Stomach (tissue), 4 donors: ENCODE data around the gene MED13L.

Experiments
- CTCF ChIP-seq, 7 experiments: fragments of 450-650 bp in 4 of 7; fragments of 200-600 bp in 3 of 7; sonication (generic) in 3 of 7; IDR thresholded peaks; one replicate each; pipeline ENCODE4 v1.5.1; 2016 to 2019; ENCODE audit warnings: antibody characterized with exemption in 7 of 7, control low read depth in 2 of 7, mild to moderate bottlenecking in 1 of 7
- EP300 ChIP-seq: sonication (generic); formaldehyde crosslinking; IDR thresholded peaks from one replicate; pipeline ENCODE4 v1.6.1; 2017; ENCODE audit warnings: antibody characterized with exemption
- POLR2A ChIP-seq, 4 donors: fragments of 450-650 bp; IDR thresholded peaks; one replicate each; pipeline ENCODE4 v1.6.1; 2016; ENCODE audit warnings: antibody characterized with exemption in 4 of 4, control low read depth in 2 of 4, mild to moderate bottlenecking in 1 of 4, moderate library complexity in 1 of 4
- POLR2AphosphoS5 ChIP-seq, 3 donors: sonication (generic); formaldehyde crosslinking; IDR thresholded peaks; one replicate each; pipeline ENCODE4 v1.6.1; 2016; ENCODE audit warnings: antibody characterized with exemption in 3 of 3

DNA sequence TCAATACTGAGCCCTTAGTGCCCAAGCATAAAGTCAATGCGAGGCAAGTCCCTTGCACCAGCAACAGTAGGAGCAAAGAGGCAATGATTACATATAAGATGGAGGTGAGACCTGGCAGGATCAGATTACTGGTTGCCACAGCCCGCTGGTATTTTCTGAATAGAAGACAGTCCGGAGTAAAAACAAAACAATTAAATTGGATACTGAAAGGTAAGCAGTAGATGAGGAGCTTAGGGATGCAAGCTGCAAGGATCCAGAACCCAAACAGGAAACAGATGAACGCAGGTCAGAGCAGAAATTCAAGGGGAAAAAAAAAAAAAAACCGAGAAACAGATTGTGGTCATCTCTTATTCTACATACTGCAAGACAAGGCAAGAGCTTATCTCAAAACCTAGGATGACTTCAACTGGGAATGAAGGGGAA lies 119.6 kb downstream of the MED13L start:
- no peak for TF ChIP-seq CTCF (IDR thresholded peaks at IDR 0.05)
- no peak for TF ChIP-seq POLR2A (IDR thresholded peaks at IDR 0.05)
- no peak for TF ChIP-seq POLR2AphosphoS5 (IDR thresholded peaks at IDR 0.05)
- TF ChIP-seq EP300, result no peak
